GM18526 (cell line): ENCODE measurements around the gene ZNF474.

Experiments
- POLR2A ChIP-seq: IDR thresholded peaks from 3 replicates; pipeline ENCODE4 v1.6.1; 2011; ENCODE audit not compliant: insufficient read length; ENCODE audit errors: extremely low read depth

ZNF474 gene

DNA sequence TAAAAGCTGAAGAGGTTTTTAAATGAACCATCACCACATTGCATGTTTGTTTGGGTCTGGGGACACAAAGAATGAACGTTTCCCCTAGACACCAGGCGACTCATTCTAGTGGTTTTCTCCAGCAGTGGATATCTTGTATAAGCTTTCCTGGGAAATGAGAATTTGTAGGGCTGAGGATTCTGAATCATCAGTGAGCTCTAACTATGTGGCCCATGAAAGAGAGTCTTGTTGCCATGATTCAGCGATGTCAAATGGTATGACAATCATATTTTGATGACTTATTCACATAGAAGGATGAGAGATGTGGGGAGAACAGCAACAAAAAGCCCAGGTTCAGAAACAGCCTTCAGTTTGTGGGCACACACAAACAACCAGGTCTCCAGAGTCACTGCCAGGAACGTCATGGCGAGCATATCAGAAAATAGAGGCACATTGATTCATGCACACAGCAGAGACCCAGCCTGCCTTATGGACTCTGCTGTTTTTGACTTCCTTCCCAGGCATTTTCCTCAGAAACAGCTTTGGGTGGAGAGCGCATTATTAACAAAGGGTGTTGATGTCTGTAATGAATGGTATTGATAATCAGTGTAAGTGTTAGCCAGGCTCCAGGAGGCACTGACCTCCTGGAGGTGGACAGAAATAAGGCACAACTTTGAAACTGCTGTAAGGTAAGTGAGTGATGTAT lies 13.3 kb downstream of the ZNF474 start:
- TF ChIP-seq POLR2A: no peak

GRCh38 chr5:122144236-122144635 lies 14.9 kb downstream of the ZNF474 start:
- no peak for TF ChIP-seq POLR2A

- no peak for TF ChIP-seq POLR2A
These were observed 16.6 kb downstream of the ZNF474 start for GRCh38 chr5:122145906-122146305.

DNA sequence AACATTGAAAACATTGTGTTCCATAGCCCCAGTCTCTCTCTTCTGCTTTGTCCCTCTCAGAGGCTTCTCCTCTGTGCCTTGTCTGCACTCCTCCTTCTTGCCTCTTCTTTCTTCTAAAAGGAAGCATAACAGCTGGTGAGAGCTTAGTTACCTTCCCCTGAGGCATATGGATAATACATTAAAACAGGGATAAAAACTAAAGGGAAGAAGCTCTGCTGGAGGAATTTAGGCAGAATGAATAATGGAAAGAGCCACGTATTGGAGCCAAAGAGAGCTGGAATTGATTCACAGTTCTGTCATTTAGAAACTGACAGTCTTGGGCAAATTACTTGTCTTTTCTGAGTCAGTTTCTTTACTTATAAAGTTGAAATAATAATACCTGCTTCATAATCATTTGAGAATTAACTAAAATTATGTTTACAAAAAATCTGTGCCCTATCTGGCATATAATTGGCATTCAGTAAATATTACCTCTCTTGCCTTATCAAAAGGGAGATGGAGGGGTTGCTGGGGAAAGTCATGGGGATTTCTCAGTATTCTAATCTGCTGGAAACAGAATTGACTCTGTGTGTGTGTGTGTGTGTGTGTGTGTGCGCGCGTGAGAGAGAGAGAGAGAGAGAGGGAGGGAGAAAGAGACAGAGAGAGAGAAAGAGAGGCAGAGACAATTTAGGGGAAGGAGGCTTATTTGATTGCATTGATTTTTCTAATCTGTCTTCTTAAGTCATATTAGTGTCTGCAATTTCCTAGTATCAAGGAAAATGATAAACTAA lies 20.2 kb downstream of the ZNF474 start:
- no peak for TF ChIP-seq POLR2A

DNA sequence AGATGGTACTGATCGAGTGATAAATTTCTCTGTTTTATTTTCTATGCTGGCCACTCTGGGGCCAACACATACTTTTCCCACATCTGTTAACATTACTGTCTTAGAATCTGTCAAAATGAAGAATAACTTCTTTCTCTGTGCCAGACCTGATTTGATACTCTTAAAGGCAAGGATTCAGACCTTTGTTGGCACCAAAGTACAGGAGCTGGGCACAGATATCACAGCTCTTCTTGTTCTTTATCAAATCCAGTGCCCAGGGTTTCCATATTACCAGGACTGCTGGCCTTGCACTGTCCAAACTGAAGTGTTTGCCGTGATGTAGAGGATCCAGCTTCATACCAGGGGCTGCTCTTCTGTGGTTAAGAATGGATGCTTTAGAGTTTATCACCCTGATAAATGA lies 20.9 kb downstream of the ZNF474 start:
- TF ChIP-seq POLR2A: no peak

DNA sequence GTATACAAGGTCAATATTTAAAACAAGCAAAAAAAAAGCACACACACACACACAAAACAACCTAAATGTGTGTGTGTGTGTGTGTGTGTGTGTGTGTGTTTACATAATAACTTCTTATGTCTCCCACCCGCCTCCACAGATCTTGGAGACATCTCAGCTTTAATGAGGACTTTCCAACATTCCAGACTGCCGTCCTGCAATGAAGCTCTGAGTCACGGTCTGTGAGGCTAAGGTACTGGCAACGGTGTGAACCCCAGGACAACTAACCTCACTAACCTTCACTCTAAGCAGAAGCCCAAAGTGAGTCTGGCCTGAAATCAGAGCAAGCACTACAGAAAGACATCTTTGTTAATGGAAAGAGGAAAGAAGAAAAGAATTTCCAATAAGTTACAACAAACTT lies 22.3 kb downstream of the ZNF474 start:
- TF ChIP-seq POLR2A: no peak

DNA sequence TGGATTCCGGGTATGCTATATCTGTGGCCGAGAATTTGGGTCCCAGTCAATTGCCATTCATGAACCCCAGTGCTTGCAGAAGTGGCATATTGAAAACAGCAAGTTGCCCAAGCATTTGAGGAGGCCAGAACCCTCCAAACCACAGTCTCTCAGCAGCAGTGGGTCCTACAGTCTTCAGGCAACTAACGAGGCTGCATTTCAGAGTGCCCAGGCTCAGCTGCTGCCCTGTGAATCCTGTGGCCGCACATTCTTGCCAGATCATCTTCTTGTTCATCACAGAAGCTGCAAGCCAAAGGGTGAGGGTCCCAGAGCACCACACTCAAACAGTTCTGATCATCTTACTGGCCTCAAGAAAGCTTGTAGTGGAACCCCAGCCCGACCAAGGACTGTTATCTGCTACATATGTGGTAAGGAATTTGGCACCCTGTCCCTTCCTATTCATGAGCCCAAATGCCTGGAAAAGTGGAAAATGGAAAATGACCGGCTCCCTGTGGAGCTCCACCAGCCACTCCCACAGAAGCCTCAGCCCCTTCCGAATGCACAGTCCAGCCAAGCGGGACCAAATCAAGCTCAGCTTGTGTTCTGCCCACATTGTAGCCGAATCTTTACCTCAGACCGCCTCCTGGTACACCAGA lies 23.0 kb downstream of the ZNF474 start:
- no peak for TF ChIP-seq POLR2A

GRCh38 chr5:122153230-122153629 lies 23.9 kb downstream of the ZNF474 start:
- no peak for TF ChIP-seq POLR2A

DNA sequence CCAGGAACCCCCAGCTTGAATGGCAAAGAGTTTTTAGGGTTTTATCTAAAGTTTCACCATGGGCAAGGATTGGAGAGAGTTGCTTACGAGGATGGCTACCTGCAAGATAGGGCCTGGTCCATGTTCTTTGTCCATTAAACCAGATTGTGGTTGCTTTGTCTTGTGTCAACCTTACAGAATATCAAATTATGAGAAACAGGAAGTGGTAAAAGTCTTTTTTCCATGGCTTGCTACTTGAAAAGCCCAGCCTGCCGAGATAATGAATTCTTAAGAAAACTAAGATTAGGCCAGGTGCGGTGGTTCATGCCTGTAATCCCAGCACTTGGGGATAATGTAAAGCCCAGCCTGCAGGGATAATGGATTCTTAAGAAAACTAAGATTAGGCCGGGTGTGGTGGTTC lies 24.4 kb downstream of the ZNF474 start:
- no peak for TF ChIP-seq POLR2A

DNA sequence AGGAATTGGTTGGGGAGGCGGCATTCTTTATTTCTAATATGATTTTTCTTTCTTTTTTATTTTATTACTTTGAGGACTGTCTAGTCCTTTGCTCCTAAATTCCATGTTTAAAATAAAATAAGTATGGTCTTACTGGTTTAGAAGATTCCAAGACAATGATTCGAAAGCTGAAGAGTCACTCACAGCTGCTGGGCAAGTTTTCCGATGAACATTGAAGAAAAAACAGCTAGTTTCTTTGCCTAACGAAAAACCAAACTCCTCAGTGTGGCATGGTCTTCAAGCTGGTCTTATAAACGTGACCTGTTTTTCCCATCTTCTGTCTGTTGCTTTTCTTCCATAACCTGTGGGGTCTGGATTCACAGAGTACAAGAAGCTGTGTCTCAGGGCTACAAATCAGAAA lies 25.1 kb downstream of the ZNF474 start:
- TF ChIP-seq POLR2A: no peak

DNA sequence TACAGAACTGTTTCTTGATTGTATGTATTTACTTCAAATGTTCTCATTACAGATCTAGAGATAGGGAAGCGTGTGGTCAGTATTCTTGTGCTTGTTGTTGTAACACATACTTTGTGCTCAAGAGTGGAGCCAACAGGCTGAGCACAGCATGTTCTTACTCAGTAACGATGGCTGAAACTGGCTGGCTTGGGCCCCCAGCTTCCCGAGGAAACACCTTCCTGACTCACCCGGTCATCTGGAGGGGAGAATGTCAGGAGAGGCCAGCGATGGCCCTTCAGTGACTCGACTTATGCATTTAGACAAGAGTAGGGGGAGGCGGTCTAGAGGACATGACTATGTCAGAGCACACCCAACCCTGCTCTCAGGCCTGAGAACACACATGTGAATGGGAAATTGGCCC lies 25.6 kb downstream of the ZNF474 start:
- TF ChIP-seq POLR2A: no peak

DNA sequence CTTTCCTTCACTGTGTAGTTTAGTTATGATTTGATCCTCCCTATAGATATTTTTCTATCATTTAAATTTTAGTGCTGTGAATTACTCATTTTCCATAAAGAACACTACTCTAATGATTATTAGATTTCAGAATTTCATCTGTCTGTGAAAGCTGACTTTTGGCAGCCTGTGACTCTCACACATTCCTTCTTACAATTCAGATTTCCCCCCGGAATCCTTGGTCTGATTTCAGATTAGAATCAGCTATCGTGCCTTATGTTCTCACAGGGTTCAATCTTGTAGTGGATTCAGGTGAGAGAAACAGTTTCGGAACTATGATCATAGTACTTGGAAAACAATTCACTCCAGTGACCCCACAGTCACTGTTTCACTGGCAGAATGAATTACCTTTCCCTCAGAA lies 26.2 kb downstream of the ZNF474 start:
- TF ChIP-seq POLR2A: no peak

DNA sequence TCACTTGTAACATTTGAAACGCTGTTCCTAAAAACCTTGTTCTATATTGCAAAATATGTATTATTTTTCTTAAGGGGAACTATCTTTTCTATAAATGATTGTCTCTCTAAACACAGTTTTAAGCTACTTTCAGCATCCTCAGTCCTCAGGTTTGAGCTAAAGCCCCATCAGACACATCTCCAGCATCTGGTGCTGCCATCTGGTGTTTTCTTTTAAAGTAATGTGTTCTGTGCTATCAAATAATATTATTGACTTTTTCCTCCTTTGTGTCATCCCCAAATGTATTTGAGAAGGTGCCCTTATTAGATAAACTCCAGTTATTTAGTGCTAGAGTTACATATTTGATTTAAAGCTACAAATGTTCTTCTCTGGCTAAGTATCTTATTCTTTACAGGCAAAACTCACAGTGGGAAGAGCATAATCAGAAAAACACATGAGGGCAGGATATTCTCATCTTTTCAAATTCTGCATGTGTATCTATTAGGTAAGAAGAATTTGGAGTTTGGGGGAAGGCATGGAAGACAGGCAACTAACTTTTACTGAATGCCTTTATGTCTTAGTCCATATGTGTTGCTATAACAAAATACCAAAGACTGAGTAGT lies 27.5 kb downstream of the ZNF474 start:
- TF ChIP-seq POLR2A: no peak

GRCh38 chr5:122162100-122162638 lies 32.8 kb downstream of the ZNF474 start:
- no peak for TF ChIP-seq POLR2A

GRCh38 chr5:122163121-122164069 lies 34.0 kb downstream of the ZNF474 start:
- TF ChIP-seq POLR2A: no peak

- no peak for TF ChIP-seq POLR2A
These were observed 34.7 kb downstream of the ZNF474 start for GRCh38 chr5:122164070-122164435.
